ENCODE measurements around the gene RPUSD1. TPM values are rescaled to one million over a fixed set of nuclear protein-coding genes. Genes with fewer than 3 reads are reported as not detected.

Gene RPUSD1
- total and polyA plus RNA-seq, 11 donors: 7.1 to 25.7 (median 10.9) TPM

- no peak for DNase-seq
- no peak for ATAC-seq
- Histone ChIP-seq H3K27ac (no peak overlapping the region), H3K4me3 (no peak overlapping the region), H3K4me1 (peaks cover 0 to 37% (median 17%) of the 10 kb centered on the region in 12 donors), H3K27me3 (peaks cover 0 to 36% (median 9%) of the 10 kb centered on the region in 9 donors), H3K36me3 (peaks cover 0 to 11% (median 0%) of the 10 kb centered on the region in 9 donors), H3K9me3 (no peaks in the 10 kb centered on the region)
- 80 to 90% (median 88%) methylated on average over 1 to 19 of the region's 19 CpGs for WGBS, 4 donors
- intact Hi-C loops (cut with DNase I): loop anchor here in 5 of 10 donors (2.0 kb wide), 1 partner anchor 74 kb away; no protein-coding TSS in a partner anchor
- TF ChIP-seq CTCF (IDR thresholded peaks at IDR 0.05): no peak
- TF ChIP-seq POLR2A (IDR thresholded peaks at IDR 0.05): no peak
These were observed 3.8 kb downstream of the RPUSD1 start for GRCh38 chr16:784431-784830.

- intact Hi-C loops (cut with DNase I): loop anchor here in 5 of 10 donors (2.0 kb wide), 1 partner anchor 73 kb away; no protein-coding TSS in a partner anchor
- Histone ChIP-seq H3K27me3 (peaks cover 2 to 44% (median 11%) of the 10 kb centered on the region in 9 donors), H3K27ac (no peak overlapping the region), H3K36me3 (peaks cover 0 to 11% (median 0%) of the 10 kb centered on the region in 9 donors), H3K4me3 (no peak overlapping the region), H3K4me1 (peaks cover 0 to 29% (median 10%) of the 10 kb centered on the region in 12 donors), H3K9me3 (no peaks in the 10 kb centered on the region)
- WGBS, 4 donors: 27 to 36% (median 31%) methylated on average over 6 to 17 of the region's 17 CpGs
- DNase-seq (peak in 2 of 5 donors; percentile 55 to 58), ATAC-seq (peak in 1 of 4 donors; percentile 4)
- no peak for TF ChIP-seq POLR2A (IDR thresholded peaks at IDR 0.05)
- no peak for TF ChIP-seq CTCF (IDR thresholded peaks at IDR 0.05)
These were observed 4.6 kb downstream of the RPUSD1 start for GRCh38 chr16:783404-784161.

GRCh38 chr16:782766-783403, 5.3 kb downstream of the RPUSD1 start:
- no peaks in the 10 kb centered on the region for H3K9me3 ChIP-seq
- H3K36me3 ChIP-seq: peaks cover 0 to 11% (median 0%) of the 10 kb centered on the region in 9 donors
- H3K27me3 ChIP-seq: peaks cover 7 to 49% (median 12%) of the 10 kb centered on the region in 9 donors
- TF ChIP-seq CTCF (IDR thresholded peaks at IDR 0.05) (no peak), POLR2A (IDR thresholded peaks at IDR 0.05) (no peak)
- H3K4me1 ChIP-seq: peaks cover 0 to 27% (median 10%) of the 10 kb centered on the region in 12 donors
- no peak overlapping the region for H3K27ac ChIP-seq
- intact Hi-C loops (cut with DNase I): no loop called here
- DNase-seq: no peak
- ATAC-seq: no peak
- WGBS, 4 donors: 72 to 80% (median 74%) methylated on average over 5 to 36 of the region's 36 CpGs
- H3K4me3 ChIP-seq: no peak overlapping the region

GRCh38 chr16:782258-782657, 5.9 kb downstream of the RPUSD1 start:
- Histone ChIP-seq H3K27ac (no peak overlapping the region), H3K4me1 (peaks cover 0 to 21% (median 5%) of the 10 kb centered on the region in 12 donors), H3K9me3 (no peaks in the 10 kb centered on the region), H3K27me3 (peaks cover 7 to 49% (median 12%) of the 10 kb centered on the region in 9 donors), H3K36me3 (peaks cover 0 to 11% (median 0%) of the 10 kb centered on the region in 9 donors), H3K4me3 (no peak overlapping the region)
- intact Hi-C loops (cut with DNase I): no loop called here
- 52 to 64% (median 58%) methylated on average over 5 to 6 of the region's 6 CpGs for WGBS, 4 donors
- DNase-seq (no peak), ATAC-seq (no peak)
- TF ChIP-seq POLR2A (IDR thresholded peaks at IDR 0.05) (no peak), CTCF (IDR thresholded peaks at IDR 0.05) (no peak)

Data from heart left ventricle (tissue), 16 donors.